Brain microvascular endothelial cell (primary cell): ENCODE results near the gene DYNC2H1.

Source experiments
- DNase-seq: peaks from one replicate; pipeline ENCODE4 v3.0.0-alpha.2; 2020
- H3K27ac ChIP-seq: fragments of 250-450 bp; sonication (Bioruptor Pico); 2 replicates; pipeline ENCODE4 v1.5.1; 2020; ENCODE audit warnings: mild to moderate bottlenecking, moderate library complexity
- H3K27me3 ChIP-seq: fragments of 250-450 bp; sonication (Bioruptor Pico); replicated peaks from 2 replicates; pipeline ENCODE4 v1.5.1; 2020; ENCODE audit warnings: mild to moderate bottlenecking
- H3K36me3 ChIP-seq: fragments of 250-450 bp; sonication (Bioruptor Pico); replicated peaks from 2 replicates; pipeline ENCODE4 v1.5.1; 2020; ENCODE audit warnings: mild to moderate bottlenecking
- H3K4me3 ChIP-seq: 2 replicates; pipeline ENCODE4 v1.5.1; 2011; ENCODE audit warnings: low read depth, mild to moderate bottlenecking, control low read depth, low read length, moderate library complexity
- in situ Hi-C: cut with HindIII; loops from 2 replicates; pipeline ENCODE4 v1.10.0; 2017; ENCODE audit warnings: low sequenced_read_pairs, low pct_ligation_motif_present
- TF ChIP-seq, protein P1 (sequence below): IDR thresholded peaks from 2 replicates; pipeline ENCODE4 v1.5.1; 2011; ENCODE audit warnings: low read depth, mild to moderate bottlenecking, moderate library complexity, low read length, control low read depth, inconsistent platforms; ENCODE audit errors: missing control alignments

DYNC2H1 gene

DNA sequence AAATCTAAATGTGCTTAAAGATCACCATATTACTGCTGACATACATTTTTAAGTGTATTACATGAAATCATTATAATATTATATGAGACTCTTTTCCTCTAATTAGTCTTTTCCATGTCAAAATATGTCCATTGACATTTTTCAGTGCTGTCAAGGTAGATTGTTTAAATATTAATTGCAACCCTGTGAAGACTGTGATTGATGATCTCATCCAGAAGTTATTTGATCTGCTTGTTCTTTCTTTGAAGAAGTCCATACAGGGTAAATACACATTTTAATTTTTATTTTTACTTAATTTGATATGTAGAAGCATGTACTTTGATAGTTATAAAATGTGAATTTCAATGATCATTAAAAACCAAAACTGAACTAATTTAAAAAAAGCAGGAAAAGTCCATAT lies 38.4 kb downstream of the DYNC2H1 start:
- H3K27ac ChIP-seq = no peak overlapping the region
- TF ChIP-seq, protein P1, sequence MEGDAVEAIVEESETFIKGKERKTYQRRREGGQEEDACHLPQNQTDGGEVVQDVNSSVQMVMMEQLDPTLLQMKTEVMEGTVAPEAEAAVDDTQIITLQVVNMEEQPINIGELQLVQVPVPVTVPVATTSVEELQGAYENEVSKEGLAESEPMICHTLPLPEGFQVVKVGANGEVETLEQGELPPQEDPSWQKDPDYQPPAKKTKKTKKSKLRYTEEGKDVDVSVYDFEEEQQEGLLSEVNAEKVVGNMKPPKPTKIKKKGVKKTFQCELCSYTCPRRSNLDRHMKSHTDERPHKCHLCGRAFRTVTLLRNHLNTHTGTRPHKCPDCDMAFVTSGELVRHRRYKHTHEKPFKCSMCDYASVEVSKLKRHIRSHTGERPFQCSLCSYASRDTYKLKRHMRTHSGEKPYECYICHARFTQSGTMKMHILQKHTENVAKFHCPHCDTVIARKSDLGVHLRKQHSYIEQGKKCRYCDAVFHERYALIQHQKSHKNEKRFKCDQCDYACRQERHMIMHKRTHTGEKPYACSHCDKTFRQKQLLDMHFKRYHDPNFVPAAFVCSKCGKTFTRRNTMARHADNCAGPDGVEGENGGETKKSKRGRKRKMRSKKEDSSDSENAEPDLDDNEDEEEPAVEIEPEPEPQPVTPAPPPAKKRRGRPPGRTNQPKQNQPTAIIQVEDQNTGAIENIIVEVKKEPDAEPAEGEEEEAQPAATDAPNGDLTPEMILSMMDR = no peak
- H3K27me3 ChIP-seq = no peaks in the 10 kb centered on the region
- no peaks in the 10 kb centered on the region for H3K36me3 ChIP-seq
- DNase-seq = no peak
- in situ Hi-C loops = no loop called here
- H3K4me3 ChIP-seq = no peak overlapping the region

DNA sequence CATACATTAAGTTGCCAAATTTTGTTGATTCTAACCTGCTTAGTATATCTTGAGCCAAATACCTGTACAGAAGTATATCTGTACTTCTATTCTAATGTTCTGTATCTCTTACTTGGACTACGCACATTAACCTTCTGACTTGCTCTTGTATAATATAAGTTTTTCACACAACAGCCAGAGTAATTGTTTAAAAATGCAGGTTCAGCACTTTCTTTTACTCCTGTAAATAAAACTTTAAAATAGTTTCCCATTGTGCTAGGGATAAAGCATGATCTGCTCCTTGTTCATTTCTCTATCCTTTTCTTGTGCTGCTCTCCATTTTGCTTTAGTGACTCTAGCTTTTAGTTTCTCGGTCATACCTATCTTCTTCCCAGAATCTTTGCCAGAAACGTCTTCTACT lies 48.3 kb downstream of the DYNC2H1 start:
- Histone ChIP-seq H3K36me3 (no peaks in the 10 kb centered on the region), H3K27me3 (no peaks in the 10 kb centered on the region), H3K4me3 (no peak overlapping the region), H3K27ac (no peak overlapping the region)
- in situ Hi-C loops = no loop called here
- no peak for DNase-seq
- TF ChIP-seq, protein P1 = no peak

DNA sequence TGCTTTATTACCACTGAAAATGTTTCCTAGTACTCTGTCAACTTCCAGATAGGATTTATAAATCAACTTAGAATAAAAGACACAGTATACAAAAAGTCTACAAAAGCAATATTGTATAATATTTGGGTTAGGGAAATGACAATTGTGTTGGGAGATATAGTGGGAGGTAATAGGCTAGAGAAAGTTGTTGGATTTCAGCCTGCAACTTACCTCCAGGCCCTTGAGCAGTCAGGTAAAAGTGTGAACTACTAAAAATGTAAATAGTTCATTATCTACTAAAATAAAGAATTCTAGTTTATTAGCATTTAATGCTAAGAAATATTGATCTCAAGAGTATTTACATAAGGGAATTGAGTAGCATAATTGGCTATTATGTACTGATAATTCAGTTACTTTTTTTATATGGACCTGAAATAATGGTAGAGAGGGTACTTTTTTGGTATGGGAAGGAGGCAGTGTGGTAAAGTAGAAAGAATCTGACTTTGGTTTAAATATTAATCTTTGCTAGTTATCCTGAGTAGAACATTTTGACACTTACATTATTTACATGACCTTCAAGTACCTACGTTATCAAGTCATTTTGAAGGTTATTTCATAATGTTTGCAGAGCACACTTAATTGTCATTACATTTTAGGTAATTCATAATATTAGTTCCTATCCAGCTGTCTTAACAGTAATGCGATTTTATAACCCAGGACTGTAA lies 55.0 kb downstream of the DYNC2H1 start:
- Histone ChIP-seq H3K36me3 (peaks cover 4% of the 10 kb centered on the region), H3K4me3 (no peak overlapping the region), H3K27me3 (no peaks in the 10 kb centered on the region), H3K27ac (no peak overlapping the region)
- TF ChIP-seq, protein P1 = no peak
- DNase-seq = no peak
- in situ Hi-C loops = no loop called here

DNA sequence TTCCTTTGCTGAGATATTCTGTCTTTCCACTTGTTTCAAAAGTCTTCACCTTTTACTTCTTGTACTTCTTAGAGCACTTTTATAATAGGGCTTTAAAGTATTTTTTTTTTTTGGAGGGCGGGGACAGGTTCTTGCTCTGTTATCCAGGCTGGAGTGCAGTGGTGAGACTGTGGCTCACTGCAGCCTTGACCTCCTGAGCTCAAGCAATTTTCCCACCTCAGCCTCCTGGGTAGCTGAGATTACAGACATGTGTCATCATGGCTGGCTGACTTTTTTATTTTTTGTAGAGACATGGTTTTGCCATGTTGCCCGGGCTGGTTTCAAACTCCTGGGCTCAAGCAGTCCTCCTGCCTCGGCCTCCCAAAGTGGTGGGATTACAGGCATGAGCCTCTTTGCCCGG lies 57.9 kb downstream of the DYNC2H1 start:
- no peak overlapping the region for H3K27ac ChIP-seq
- TF ChIP-seq, protein P1 = no peak
- no peak for DNase-seq
- no peaks in the 10 kb centered on the region for H3K27me3 ChIP-seq
- in situ Hi-C loops = no loop called here
- H3K36me3 ChIP-seq = peaks cover 4% of the 10 kb centered on the region
- no peak overlapping the region for H3K4me3 ChIP-seq

DNA sequence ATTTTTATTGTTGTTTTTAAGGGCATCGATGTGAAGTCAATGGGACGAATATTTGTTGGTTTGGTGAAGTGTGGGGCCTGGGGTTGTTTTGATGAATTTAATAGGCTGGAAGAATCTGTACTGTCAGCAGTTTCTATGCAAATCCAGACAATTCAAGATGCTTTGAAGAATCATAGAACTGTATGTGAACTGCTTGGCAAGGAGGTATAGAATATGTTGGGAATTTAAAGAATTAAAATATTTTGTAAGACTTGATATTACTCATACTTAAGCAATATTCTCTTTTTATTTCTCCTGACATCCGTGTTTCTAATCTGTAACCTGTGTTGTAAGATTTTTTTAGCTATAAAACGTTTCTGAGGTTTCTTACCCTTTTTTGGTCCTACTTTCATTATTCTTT lies 61.6 kb downstream of the DYNC2H1 start:
- DNase-seq = no peak
- in situ Hi-C loops = no loop called here
- Histone ChIP-seq H3K36me3 (no peaks in the 10 kb centered on the region), H3K4me3 (no peak overlapping the region), H3K27ac (no peak overlapping the region), H3K27me3 (no peaks in the 10 kb centered on the region)
- TF ChIP-seq, protein P1 = no peak

DNA sequence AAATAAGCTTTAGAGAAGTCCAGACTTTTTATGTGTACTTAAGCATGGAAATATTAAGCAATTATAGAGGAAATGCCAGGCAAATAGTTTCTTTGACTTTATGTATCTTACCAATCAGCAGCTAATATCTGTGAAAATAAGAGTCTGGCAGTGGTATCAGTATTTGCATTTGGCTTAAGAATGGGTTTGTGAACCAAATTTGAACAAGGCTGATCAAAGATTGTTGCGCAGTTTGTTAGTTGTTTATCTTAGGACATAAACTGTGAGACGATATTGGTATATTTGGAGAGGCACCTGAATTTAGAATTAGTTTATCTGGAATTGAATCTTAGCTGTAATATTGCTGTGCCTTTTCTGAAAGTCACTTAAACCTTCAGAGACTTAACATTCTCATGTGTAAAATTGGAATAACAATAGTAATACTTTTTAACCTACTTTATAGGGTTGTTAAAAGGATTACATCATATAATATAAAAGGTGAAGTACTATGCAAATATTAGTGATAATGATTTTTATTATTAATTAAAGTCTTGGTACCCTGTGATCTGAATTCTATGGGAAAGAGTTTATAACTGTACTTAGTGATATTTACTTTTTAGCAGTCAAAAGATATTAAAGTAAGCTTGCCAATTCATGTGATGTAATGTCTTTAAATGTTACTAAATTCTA lies 66.4 kb downstream of the DYNC2H1 start:
- no peak for DNase-seq
- no peak overlapping the region for H3K27ac ChIP-seq
- in situ Hi-C loops = no loop called here
- H3K27me3 ChIP-seq = no peaks in the 10 kb centered on the region
- TF ChIP-seq, protein P1 = no peak
- no peak overlapping the region for H3K4me3 ChIP-seq
- H3K36me3 ChIP-seq = peaks cover 3% of the 10 kb centered on the region
